K562 (cell line): Measurements from ENCODE around the gene ZMYND8. TPM values are rescaled to one million over a fixed set of nuclear protein-coding genes. Genes with fewer than 3 reads are reported as not detected.

Experiments
- ESRRB ChIP-seq: fragments of 250-450 bp; sonication (Bioruptor Pico); IDR thresholded peaks from 2 replicates; pipeline ENCODE4 v1.5.0; 2020; ENCODE audit warnings: mild to moderate bottlenecking, moderate library complexity, borderline replicate concordance
- HEY1 ChIP-seq: fragments of 250-450 bp; sonication (Bioruptor Pico); IDR thresholded peaks from 2 replicates; pipeline ENCODE4 v1.5.0; 2020; ENCODE audit warnings: mild to moderate bottlenecking, moderate library complexity, borderline replicate concordance
- PHF8 ChIP-seq: fragments of 200-600 bp; sonication (generic); IDR thresholded peaks from 2 replicates; pipeline ENCODE4 v1.6.1; 2012; ENCODE audit warnings: mixed run types, mild to moderate bottlenecking, inconsistent platforms, low read length, moderate library complexity, borderline replicate concordance
- POLR2H ChIP-seq: IDR thresholded peaks from 2 replicates; pipeline ENCODE4 v1.6.1; 2016; ENCODE audit warnings: missing genetic modification characterization, low read depth, mild to moderate bottlenecking, control low read depth, missing compliant biosample characterization, moderate library complexity
- RBM22 ChIP-seq: fragments of 200-400 bp; formaldehyde crosslinking; IDR thresholded peaks from 2 replicates; pipeline ENCODE4 v1.6.1; 2018; ENCODE audit warnings: low read length, low read depth; ENCODE audit not compliant: poor library complexity, severe bottlenecking
- RBM34 ChIP-seq: fragments of 200-400 bp; formaldehyde crosslinking; IDR thresholded peaks from 2 replicates; pipeline ENCODE4 v1.6.1; 2018; ENCODE audit warnings: low read length, borderline replicate concordance; ENCODE audit not compliant: insufficient read depth
- RFX1 ChIP-seq: fragments of 450-650 bp; IDR thresholded peaks from 2 replicates; pipeline ENCODE4 v1.6.1; 2016; ENCODE audit warnings: mild to moderate bottlenecking, moderate library complexity
- SAFB ChIP-seq: fragments of 200-400 bp; formaldehyde crosslinking; IDR thresholded peaks from 2 replicates; pipeline ENCODE4 v1.6.1; 2017; ENCODE audit warnings: low read depth, low read length, borderline replicate concordance
- SLC30A9 ChIP-seq: fragments of 250-450 bp; sonication (Bioruptor Pico); IDR thresholded peaks from 2 replicates; pipeline ENCODE4 v1.8.0; 2022; ENCODE audit warnings: mild to moderate bottlenecking, moderate library complexity
- SMAD1 ChIP-seq: fragments of 150-350 bp; IDR thresholded peaks from 2 replicates; pipeline ENCODE4 v1.6.1; 2014; ENCODE audit warnings: low read length, low read depth; ENCODE audit not compliant: partially characterized antibody
- SREBF1 ChIP-seq: fragments of 150-350 bp; IDR thresholded peaks from 2 replicates; pipeline ENCODE4 v1.6.1; 2014; ENCODE audit warnings: antibody characterized with exemption, low read depth, low read length, borderline replicate concordance
- TSC22D4 ChIP-seq: fragments of 450-650 bp; IDR thresholded peaks from 2 replicates; pipeline ENCODE4 v1.6.1; 2016; ENCODE audit warnings: missing genetic modification characterization, missing biosample characterization, control low read depth
- ZFPM2 ChIP-seq: fragments of 250-450 bp; sonication (Bioruptor Pico); IDR thresholded peaks from 2 replicates; pipeline ENCODE4 v1.5.1; 2022; ENCODE audit warnings: mild to moderate bottlenecking
- ZNF445 ChIP-seq: fragments of 250-450 bp; sonication (Bioruptor Pico); IDR thresholded peaks from 2 replicates; pipeline ENCODE4 v1.4.0; 2020; ENCODE audit warnings: low read depth, mild to moderate bottlenecking, moderate library complexity
- ZNF707 ChIP-seq: fragments of 250-450 bp; sonication (Bioruptor Pico); conservative IDR thresholded peaks from 2 replicates; pipeline ENCODE4 v1.8.0; 2022; ENCODE audit warnings: inconsistent platforms, mild to moderate bottlenecking, moderate library complexity
- ZNF785 ChIP-seq: fragments of 250-450 bp; sonication (Bioruptor Pico); IDR thresholded peaks from 2 replicates; pipeline ENCODE4 v1.4.0; 2020; ENCODE audit warnings: mild to moderate bottlenecking
- polyA plus RNA-seq, 8 experiments: library from polyadenylated mRNA; depleted of rRNA in 4 of 8; stranded (reverse) in 5 of 8; unstranded in 3 of 8; fragments of >200 nt; fragmentation: Nextera tagmentation in 2 of 8; fragmentation: Illumina TruSeq in 1 of 8; extraction: Ambion mirVana in 2 of 8; extraction: Trizol in 1 of 8; gene quantifications; 2 replicates each; pipeline versions ENCODE4 v1.2.1 to v1.2.3, GENCODE V29; 2011 to 2014; ENCODE audit warnings: inconsistent platforms in 1 of 8, missing spikeins in 1 of 8
- total RNA-seq, 7 experiments: library from RNA; depleted of rRNA in 6 of 7; stranded (reverse); fragments of >200 nt in 6 of 7; fragmentation: Illumina TruSeq in 2 of 7; extraction: Trizol in 2 of 7; gene quantifications; 2 replicates each; pipeline versions ENCODE4 v1.2.1 to v1.2.3, GENCODE V29; 2011 to 2021; ENCODE audit warnings: low replicate concordance in 1 of 7
- TF ChIP-seq, protein P1 (sequence below): fragments of 250-450 bp; sonication (Bioruptor Pico); IDR thresholded peaks from 2 replicates; pipeline ENCODE4 v1.5.0; 2020; ENCODE audit warnings: mild to moderate bottlenecking
- TF ChIP-seq, protein P2 (sequence below): fragments of 450-650 bp; IDR thresholded peaks from 2 replicates; pipeline ENCODE4 v1.6.1; 2018; ENCODE audit not compliant: partially characterized antibody
- TF ChIP-seq, protein P3 (sequence below), 2 experiments: fragments of 450-650 bp in 1 of 2; sonication (generic) in 1 of 2; formaldehyde crosslinking; conservative IDR thresholded peaks; 2 replicates each; pipeline versions ENCODE4 v1.4.0 to v1.8.1; 2020 to 2022; ENCODE audit warnings: mild to moderate bottlenecking in 1 of 2, missing genetic modification reagents in 1 of 2
- TF ChIP-seq, protein P4 (sequence below): fragments of 450-650 bp; IDR thresholded peaks from 2 replicates; pipeline ENCODE4 v1.7.0; 2016; ENCODE audit warnings: borderline replicate concordance

Gene ZMYND8
- total and polyA plus RNA-seq, 9 of the 15 experiments (the other 6 are each of a cell fraction or from before 2014, with no cell fraction given), result 31.8 to 148 (median 71.9) TPM

DNA sequence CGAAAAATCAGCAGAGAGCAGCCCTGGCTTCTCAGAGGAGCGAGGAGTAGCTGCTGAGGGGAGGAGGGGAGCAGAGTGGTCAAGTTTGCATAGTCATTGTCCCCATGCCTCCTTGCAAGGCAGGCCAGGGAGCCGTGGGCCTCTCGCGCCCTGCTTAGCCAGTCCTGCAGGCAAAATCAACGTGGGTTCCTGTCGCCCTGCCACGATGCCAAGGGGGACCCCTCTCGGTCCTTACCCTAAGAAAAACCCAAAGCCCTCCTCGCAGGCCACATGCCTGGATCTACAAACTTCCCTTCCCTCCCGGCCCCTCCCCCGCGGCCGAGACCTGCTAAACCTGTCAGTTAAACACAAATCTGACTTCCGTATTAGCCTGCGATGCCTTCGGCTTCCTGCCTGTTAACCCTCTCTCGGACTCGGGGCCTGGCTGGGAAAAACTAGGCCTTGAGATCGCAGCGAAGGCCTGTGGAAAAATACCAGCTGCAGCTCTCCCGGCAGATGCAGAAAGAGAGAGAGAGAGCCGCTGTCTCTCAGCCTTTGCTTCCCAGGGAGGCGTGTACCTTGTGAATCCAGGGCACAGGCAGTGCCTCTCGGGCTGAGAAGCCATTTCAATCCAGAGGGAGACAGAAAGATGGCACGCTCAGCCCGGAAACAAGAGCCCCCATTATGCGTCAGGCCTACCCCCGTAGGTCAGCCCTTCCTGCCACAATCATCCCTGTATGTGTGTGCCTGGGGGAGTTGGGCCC is 968 bp upstream of the ZMYND8 start (continued):
- TF ChIP-seq, protein P1, sequence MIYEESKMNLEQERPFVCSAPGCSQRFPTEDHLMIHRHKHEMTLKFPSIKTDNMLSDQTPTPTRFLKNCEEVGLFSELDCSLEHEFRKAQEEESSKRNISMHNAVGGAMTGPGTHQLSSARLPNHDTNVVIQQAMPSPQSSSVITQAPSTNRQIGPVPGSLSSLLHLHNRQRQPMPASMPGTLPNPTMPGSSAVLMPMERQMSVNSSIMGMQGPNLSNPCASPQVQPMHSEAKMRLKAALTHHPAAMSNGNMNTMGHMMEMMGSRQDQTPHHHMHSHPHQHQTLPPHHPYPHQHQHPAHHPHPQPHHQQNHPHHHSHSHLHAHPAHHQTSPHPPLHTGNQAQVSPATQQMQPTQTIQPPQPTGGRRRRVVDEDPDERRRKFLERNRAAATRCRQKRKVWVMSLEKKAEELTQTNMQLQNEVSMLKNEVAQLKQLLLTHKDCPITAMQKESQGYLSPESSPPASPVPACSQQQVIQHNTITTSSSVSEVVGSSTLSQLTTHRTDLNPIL (CRISPR knock-in tag), result 0 out of 2 replicates have a peak, but pooled peaks have one; percentile 49
- no peak for TF ChIP-seq TSC22D4
- no peak for TF ChIP-seq ZNF445 (CRISPR knock-in tag)
- TF ChIP-seq SAFB, result no peak
- TF ChIP-seq SREBF1, result no peak
- TF ChIP-seq HEY1, result peak; percentile 47; the same call in 1 of the 2 replicates
- TF ChIP-seq ZFPM2 (CRISPR knock-in tag), result no peak
- TF ChIP-seq SLC30A9 (CRISPR knock-in tag), result no peak
- TF ChIP-seq ZNF707 (CRISPR knock-in tag), result no peak
- no peak for TF ChIP-seq ZNF785 (CRISPR knock-in tag)
- no peak for TF ChIP-seq RBM34
- TF ChIP-seq PHF8, result peak; percentile 51; the same call in 1 of the 2 replicates
- TF ChIP-seq RFX1, result no peak
- TF ChIP-seq, protein P2, sequence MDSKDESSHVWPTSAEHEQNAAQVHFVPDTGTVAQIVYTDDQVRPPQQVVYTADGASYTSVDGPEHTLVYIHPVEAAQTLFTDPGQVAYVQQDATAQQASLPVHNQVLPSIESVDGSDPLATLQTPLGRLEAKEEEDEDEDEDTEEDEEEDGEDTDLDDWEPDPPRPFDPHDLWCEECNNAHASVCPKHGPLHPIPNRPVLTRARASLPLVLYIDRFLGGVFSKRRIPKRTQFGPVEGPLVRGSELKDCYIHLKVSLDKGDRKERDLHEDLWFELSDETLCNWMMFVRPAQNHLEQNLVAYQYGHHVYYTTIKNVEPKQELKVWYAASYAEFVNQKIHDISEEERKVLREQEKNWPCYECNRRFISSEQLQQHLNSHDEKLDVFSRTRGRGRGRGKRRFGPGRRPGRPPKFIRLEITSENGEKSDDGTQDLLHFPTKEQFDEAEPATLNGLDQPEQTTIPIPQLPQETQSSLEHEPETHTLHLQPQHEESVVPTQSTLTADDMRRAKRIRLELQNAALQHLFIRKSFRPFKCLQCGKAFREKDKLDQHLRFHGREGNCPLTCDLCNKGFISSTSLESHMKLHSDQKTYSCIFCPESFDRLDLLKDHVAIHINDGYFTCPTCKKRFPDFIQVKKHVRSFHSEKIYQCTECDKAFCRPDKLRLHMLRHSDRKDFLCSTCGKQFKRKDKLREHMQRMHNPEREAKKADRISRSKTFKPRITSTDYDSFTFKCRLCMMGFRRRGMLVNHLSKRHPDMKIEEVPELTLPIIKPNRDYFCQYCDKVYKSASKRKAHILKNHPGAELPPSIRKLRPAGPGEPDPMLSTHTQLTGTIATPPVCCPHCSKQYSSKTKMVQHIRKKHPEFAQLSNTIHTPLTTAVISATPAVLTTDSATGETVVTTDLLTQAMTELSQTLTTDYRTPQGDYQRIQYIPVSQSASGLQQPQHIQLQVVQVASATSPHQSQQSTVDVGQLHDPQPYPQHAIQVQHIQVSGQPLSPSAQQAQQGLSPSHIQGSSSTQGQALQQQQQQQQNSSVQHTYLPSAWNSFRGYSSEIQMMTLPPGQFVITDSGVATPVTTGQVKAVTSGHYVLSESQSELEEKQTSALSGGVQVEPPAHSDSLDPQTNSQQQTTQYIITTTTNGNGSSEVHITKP, result no peak
- no peak for TF ChIP-seq RBM22
- TF ChIP-seq SMAD1, result peak; percentile 53
- no peak for TF ChIP-seq ESRRB (CRISPR knock-in tag)
- TF ChIP-seq POLR2H (tag), result no peak
- TF ChIP-seq, protein P3, sequence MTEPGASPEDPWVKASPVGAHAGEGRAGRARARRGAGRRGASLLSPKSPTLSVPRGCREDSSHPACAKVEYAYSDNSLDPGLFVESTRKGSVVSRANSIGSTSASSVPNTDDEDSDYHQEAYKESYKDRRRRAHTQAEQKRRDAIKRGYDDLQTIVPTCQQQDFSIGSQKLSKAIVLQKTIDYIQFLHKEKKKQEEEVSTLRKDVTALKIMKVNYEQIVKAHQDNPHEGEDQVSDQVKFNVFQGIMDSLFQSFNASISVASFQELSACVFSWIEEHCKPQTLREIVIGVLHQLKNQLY (CRISPR knock-in tag; conservative IDR thresholded peaks at IDR 0.05), result no peak
- TF ChIP-seq, protein P4, sequence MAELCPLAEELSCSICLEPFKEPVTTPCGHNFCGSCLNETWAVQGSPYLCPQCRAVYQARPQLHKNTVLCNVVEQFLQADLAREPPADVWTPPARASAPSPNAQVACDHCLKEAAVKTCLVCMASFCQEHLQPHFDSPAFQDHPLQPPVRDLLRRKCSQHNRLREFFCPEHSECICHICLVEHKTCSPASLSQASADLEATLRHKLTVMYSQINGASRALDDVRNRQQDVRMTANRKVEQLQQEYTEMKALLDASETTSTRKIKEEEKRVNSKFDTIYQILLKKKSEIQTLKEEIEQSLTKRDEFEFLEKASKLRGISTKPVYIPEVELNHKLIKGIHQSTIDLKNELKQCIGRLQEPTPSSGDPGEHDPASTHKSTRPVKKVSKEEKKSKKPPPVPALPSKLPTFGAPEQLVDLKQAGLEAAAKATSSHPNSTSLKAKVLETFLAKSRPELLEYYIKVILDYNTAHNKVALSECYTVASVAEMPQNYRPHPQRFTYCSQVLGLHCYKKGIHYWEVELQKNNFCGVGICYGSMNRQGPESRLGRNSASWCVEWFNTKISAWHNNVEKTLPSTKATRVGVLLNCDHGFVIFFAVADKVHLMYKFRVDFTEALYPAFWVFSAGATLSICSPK, result peak; percentile 71; the same call in 1 of the 2 replicates
